ENCODE measurements around the gene EVA1A.

The EVA1A gene

GRCh38 chr2:75555701-75556100 lies 5.0 kb downstream of the EVA1A start:
- peaks cover 26% of the 10 kb centered on the region for H3K27me3 ChIP-seq (ENCODE audit: control insufficient read depth, insufficient read depth, low read length, poor library complexity, severe bottlenecking)
- WGBS, 2 experiments: 86 to 89% methylated on average over 4 of the region's 4 CpGs
- no peak overlapping the region for H3K27ac ChIP-seq (ENCODE audit: insufficient read depth, low read depth, low read length, poor library complexity, severe bottlenecking)
- H3K4me1 ChIP-seq (ENCODE audit: control insufficient read depth, insufficient read depth, low read length): peaks cover 23% of the 10 kb centered on the region
- no peak overlapping the region for H3K4me3 ChIP-seq (ENCODE audit: insufficient read depth, low read depth, low read length)
- no peaks in the 10 kb centered on the region for H3K36me3 ChIP-seq (ENCODE audit: control insufficient read depth, insufficient read depth, low read length)
- no peaks in the 10 kb centered on the region for H3K9me3 ChIP-seq (ENCODE audit: control insufficient read depth, low read length)

DNA sequence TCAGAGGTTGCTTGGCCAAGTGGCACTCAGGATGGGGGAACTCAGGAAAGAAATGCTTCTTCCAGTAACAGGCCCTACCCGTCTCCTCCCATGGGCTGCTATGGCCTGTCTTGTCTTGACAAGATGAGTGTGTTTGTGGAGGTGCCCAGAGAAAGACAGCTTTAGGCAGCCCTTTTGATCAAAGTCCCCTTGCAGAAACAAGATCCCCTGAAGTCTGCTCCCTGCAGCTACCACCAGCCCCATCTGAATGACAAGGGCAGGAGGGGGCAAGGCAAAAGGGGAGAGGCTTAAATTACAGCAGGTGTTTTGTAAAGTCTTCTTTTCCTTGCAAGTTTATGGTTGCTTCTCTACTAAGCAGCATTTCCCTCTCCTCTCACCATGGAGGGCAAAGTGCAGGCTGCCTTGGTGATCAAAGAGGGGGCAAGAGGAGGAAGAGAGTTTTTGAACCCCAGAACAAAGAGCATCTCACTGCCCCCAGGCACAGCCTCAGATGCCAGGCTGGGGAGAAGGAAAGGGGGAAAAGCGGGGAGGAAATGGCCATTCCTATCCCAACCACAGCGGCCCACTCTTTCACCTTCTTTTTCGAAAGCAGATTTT lies 6.7 kb downstream of the EVA1A start:
- H3K27ac ChIP-seq (ENCODE audit: insufficient read depth, low read depth, low read length, poor library complexity, severe bottlenecking): no peak overlapping the region
- WGBS, 2 experiments: 54 to 67% methylated on average over 4 of the region's 4 CpGs
- H3K4me3 ChIP-seq (ENCODE audit: insufficient read depth, low read depth, low read length): no peak overlapping the region
- H3K27me3 ChIP-seq (ENCODE audit: control insufficient read depth, insufficient read depth, low read length, poor library complexity, severe bottlenecking): peaks cover 11% of the 10 kb centered on the region
- H3K9me3 ChIP-seq (ENCODE audit: control insufficient read depth, low read length): no peaks in the 10 kb centered on the region
- H3K36me3 ChIP-seq (ENCODE audit: control insufficient read depth, insufficient read depth, low read length): no peaks in the 10 kb centered on the region
- H3K4me1 ChIP-seq (ENCODE audit: control insufficient read depth, insufficient read depth, low read length): peaks cover 23% of the 10 kb centered on the region

DNA sequence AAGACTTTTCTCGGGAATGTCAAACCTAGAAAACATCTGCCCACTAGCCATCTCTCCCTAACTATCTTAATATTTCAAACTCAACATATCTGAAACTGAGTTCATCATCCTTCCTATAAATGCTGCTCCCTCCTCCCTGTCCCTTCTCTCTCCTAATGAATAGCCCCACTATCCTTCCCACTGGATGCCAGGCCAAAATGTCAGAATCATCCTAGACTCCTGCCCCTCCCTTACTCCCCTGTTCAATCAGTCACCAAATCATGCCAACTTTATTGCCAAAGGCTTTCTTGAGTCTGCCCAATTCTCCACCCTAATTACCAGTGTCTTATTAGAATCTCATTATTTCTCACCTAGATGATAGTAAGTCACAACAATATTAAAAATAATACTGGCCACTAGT lies 8.5 kb downstream of the EVA1A start:
- 86 to 97% methylated on average over 1 of the region's 1 CpG for WGBS, 2 experiments
- Histone ChIP-seq H3K9me3 (ENCODE audit: control insufficient read depth, low read length) (no peaks in the 10 kb centered on the region), H3K4me1 (ENCODE audit: control insufficient read depth, insufficient read depth, low read length) (peaks cover 23% of the 10 kb centered on the region), H3K27ac (ENCODE audit: insufficient read depth, low read depth, low read length, poor library complexity, severe bottlenecking) (no peak overlapping the region), H3K4me3 (ENCODE audit: insufficient read depth, low read depth, low read length) (no peak overlapping the region), H3K27me3 (ENCODE audit: control insufficient read depth, insufficient read depth, low read length, poor library complexity, severe bottlenecking) (no peaks in the 10 kb centered on the region), H3K36me3 (ENCODE audit: control insufficient read depth, insufficient read depth, low read length) (no peaks in the 10 kb centered on the region)

DNA sequence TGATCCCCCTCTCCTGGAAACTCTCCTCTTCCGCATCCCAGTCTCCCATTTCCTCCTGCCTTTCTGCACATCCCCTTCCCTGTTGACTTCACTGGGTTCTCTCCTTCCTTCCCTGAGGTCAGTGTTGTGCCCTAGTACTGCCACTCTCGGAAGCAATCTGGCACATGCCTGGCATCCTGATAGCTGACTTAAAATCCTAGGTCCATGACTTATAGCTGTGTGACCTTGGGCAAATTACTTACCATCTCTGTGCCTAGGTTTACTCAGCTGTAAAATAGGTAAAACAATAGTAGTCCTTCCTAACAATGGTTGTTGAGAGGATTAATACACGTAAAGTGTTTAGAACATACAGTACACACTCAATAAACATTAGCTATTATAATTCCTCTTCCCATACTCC lies 9.3 kb downstream of the EVA1A start:
- WGBS, 2 experiments: 85 to 90% methylated on average over 3 of the region's 3 CpGs
- H3K27ac ChIP-seq (ENCODE audit: insufficient read depth, low read depth, low read length, poor library complexity, severe bottlenecking): no peak overlapping the region
- no peaks in the 10 kb centered on the region for H3K27me3 ChIP-seq (ENCODE audit: control insufficient read depth, insufficient read depth, low read length, poor library complexity, severe bottlenecking)
- no peaks in the 10 kb centered on the region for H3K36me3 ChIP-seq (ENCODE audit: control insufficient read depth, insufficient read depth, low read length)
- no peaks in the 10 kb centered on the region for H3K9me3 ChIP-seq (ENCODE audit: control insufficient read depth, low read length)
- H3K4me3 ChIP-seq (ENCODE audit: insufficient read depth, low read depth, low read length): no peak overlapping the region
- peaks cover 23% of the 10 kb centered on the region for H3K4me1 ChIP-seq (ENCODE audit: control insufficient read depth, insufficient read depth, low read length)

DNA sequence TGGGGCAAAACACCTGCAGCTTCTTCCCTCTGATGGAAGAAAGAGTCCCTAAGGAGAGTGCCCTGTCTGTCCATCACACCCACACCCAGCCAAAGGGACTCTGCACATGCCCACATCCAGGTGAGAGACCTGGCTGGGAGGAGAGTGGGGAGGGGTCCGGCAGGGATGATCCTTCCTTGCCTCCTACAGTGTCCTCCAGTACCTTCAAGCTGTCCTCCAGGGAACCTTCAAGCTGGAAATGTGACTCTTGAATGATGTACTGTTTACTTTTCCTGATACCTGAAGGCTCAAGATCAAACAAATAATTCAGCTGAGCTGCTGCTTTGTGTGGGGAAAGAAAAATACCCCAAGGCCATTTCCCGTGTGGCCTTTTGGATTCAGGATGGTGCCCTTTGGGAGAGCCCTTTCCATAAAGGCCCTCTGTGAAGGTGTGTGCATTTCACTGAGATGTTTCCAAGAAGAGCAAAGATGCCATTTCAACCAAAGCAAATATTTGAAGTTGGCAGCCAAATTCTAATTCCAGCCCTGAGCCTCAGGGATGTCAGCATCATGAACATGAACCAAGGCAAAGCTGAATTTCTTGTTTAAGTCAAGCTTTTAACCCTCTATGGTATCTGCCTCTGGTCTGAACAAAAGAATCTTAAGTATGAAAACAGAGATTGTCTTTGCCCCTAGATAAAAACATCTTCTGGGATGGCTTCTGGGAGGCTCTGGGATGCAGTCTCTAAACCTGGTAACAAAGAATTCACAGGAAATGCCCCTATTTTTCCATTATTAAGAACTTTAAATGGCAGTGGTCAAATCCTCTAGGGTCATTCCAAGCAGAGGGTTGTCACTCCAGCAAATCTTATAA lies 11.1 kb downstream of the EVA1A start:
- Histone ChIP-seq H3K27ac (ENCODE audit: insufficient read depth, low read depth, low read length, poor library complexity, severe bottlenecking) (no peak overlapping the region), H3K27me3 (ENCODE audit: control insufficient read depth, insufficient read depth, low read length, poor library complexity, severe bottlenecking) (no peaks in the 10 kb centered on the region), H3K9me3 (ENCODE audit: control insufficient read depth, low read length) (no peaks in the 10 kb centered on the region), H3K4me3 (ENCODE audit: insufficient read depth, low read depth, low read length) (no peak overlapping the region), H3K36me3 (ENCODE audit: control insufficient read depth, insufficient read depth, low read length) (no peaks in the 10 kb centered on the region), H3K4me1 (ENCODE audit: control insufficient read depth, insufficient read depth, low read length) (peaks cover 16% of the 10 kb centered on the region)
- 94 to 97% methylated on average over 2 of the region's 2 CpGs for WGBS, 2 experiments

DNA sequence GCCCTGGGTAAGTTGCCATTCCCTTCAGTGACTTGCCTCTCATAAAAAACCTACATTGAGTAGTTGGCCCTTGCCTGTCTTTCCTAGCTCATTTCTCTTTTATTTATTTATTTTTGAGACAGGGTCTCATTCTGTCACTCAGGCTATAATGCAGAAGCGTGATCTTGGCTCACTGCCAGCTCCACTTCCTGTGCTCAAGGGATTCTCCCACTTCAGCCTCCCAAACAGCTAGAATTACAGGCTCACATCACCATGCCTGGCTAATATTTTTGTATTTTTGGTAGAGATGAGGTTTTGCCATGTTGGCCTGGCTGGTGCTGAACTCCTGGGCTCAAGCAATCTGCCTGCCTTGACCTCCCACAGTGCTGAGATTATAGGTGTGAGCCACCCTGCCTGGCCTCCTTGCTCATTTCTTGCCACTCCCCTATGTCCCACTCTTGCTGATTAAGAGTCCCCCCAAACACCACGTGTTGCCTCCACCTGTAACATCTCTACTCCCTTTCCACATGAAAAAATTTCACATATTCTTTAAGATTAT lies 12.6 kb downstream of the EVA1A start:
- peaks cover under 1% of the 10 kb centered on the region for H3K4me1 ChIP-seq (ENCODE audit: control insufficient read depth, insufficient read depth, low read length)
- H3K27me3 ChIP-seq (ENCODE audit: control insufficient read depth, insufficient read depth, low read length, poor library complexity, severe bottlenecking): no peaks in the 10 kb centered on the region
- no peak overlapping the region for H3K4me3 ChIP-seq (ENCODE audit: insufficient read depth, low read depth, low read length)
- no peaks in the 10 kb centered on the region for H3K36me3 ChIP-seq (ENCODE audit: control insufficient read depth, insufficient read depth, low read length)
- 78 to 86% methylated on average over 2 of the region's 2 CpGs for WGBS, 2 experiments
- no peak overlapping the region for H3K27ac ChIP-seq (ENCODE audit: insufficient read depth, low read depth, low read length, poor library complexity, severe bottlenecking)
- no peaks in the 10 kb centered on the region for H3K9me3 ChIP-seq (ENCODE audit: control insufficient read depth, low read length)

GRCh38 chr2:75547345-75548035 lies 13.2 kb downstream of the EVA1A start:
- no peaks in the 10 kb centered on the region for H3K4me1 ChIP-seq (ENCODE audit: control insufficient read depth, insufficient read depth, low read length)
- no peaks in the 10 kb centered on the region for H3K9me3 ChIP-seq (ENCODE audit: control insufficient read depth, low read length)
- H3K36me3 ChIP-seq (ENCODE audit: control insufficient read depth, insufficient read depth, low read length): no peaks in the 10 kb centered on the region
- no peak overlapping the region for H3K27ac ChIP-seq (ENCODE audit: insufficient read depth, low read depth, low read length, poor library complexity, severe bottlenecking)
- 90 to 92% methylated on average over 4 of the region's 4 CpGs for WGBS, 2 experiments
- no peaks in the 10 kb centered on the region for H3K27me3 ChIP-seq (ENCODE audit: control insufficient read depth, insufficient read depth, low read length, poor library complexity, severe bottlenecking)
- no peak overlapping the region for H3K4me3 ChIP-seq (ENCODE audit: insufficient read depth, low read depth, low read length)

DNA sequence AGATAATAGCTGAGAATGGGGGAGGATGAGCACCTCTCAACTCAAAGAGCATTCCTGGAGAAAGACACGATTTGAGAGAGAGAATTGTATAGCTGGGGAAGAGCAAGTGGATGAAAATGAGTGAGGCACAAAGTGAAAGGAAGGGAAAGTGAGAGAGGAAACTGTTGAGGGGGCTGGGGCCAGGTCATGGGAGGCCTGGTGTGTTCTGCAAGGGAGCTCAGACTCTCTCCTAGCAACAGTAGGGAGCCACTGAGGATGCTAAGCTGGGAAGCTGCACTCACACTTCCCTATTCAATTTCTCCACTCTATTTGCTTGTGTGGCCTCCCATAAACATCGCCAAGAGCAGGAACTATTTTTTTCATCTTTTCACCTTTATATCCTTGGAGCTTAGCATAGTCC lies 14.8 kb downstream of the EVA1A start:
- H3K4me1 ChIP-seq (ENCODE audit: control insufficient read depth, insufficient read depth, low read length): no peaks in the 10 kb centered on the region
- H3K27ac ChIP-seq (ENCODE audit: insufficient read depth, low read depth, low read length, poor library complexity, severe bottlenecking): no peak overlapping the region
- no peaks in the 10 kb centered on the region for H3K36me3 ChIP-seq (ENCODE audit: control insufficient read depth, insufficient read depth, low read length)
- H3K4me3 ChIP-seq (ENCODE audit: insufficient read depth, low read depth, low read length): no peak overlapping the region
- WGBS, 2 experiments: 82 to 88% methylated on average over 2 of the region's 2 CpGs
- no peaks in the 10 kb centered on the region for H3K27me3 ChIP-seq (ENCODE audit: control insufficient read depth, insufficient read depth, low read length, poor library complexity, severe bottlenecking)
- no peaks in the 10 kb centered on the region for H3K9me3 ChIP-seq (ENCODE audit: control insufficient read depth, low read length)

DNA sequence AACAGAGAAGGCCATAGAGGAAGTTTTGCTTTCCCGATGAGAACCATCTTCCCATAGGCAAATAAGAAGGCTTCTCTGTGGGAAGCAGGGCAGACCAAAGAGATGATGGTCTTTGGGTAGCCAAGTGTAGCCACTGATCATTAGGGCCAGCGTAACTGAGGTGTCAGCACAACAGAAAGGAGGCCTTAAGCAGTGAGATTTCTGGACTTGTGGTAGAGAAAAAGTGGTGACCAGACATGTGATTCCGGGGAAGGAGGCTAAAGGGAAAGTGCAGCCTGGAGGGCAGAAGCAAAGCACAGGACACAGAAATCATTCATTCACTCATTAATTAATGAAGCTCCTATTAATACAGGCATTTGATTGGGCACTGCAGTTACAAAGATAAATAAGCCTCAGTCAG lies 15.4 kb downstream of the EVA1A start:
- Histone ChIP-seq H3K4me3 (ENCODE audit: insufficient read depth, low read depth, low read length) (no peak overlapping the region), H3K27ac (ENCODE audit: insufficient read depth, low read depth, low read length, poor library complexity, severe bottlenecking) (no peak overlapping the region), H3K36me3 (ENCODE audit: control insufficient read depth, insufficient read depth, low read length) (no peaks in the 10 kb centered on the region), H3K27me3 (ENCODE audit: control insufficient read depth, insufficient read depth, low read length, poor library complexity, severe bottlenecking) (no peaks in the 10 kb centered on the region), H3K9me3 (ENCODE audit: control insufficient read depth, low read length) (no peaks in the 10 kb centered on the region), H3K4me1 (ENCODE audit: control insufficient read depth, insufficient read depth, low read length) (no peaks in the 10 kb centered on the region)
- 73 to 85% methylated on average over 2 to 3 of the region's 3 CpGs for WGBS, 2 experiments

- no peaks in the 10 kb centered on the region for H3K4me1 ChIP-seq (ENCODE audit: control insufficient read depth, insufficient read depth, low read length)
- no peaks in the 10 kb centered on the region for H3K27me3 ChIP-seq (ENCODE audit: control insufficient read depth, insufficient read depth, low read length, poor library complexity, severe bottlenecking)
- H3K27ac ChIP-seq (ENCODE audit: insufficient read depth, low read depth, low read length, poor library complexity, severe bottlenecking): no peak overlapping the region
- no peaks in the 10 kb centered on the region for H3K36me3 ChIP-seq (ENCODE audit: control insufficient read depth, insufficient read depth, low read length)
- no peaks in the 10 kb centered on the region for H3K9me3 ChIP-seq (ENCODE audit: control insufficient read depth, low read length)
- H3K4me3 ChIP-seq (ENCODE audit: insufficient read depth, low read depth, low read length): no peak overlapping the region
- 79 to 88% methylated on average over 4 of the region's 4 CpGs for WGBS, 2 experiments
Observed at GRCh38 chr2:75543446-75543845, 17.3 kb downstream of the EVA1A start.
